K562 (cell line): ENCODE results near the gene TSPAN1. TPM values are rescaled to one million over a fixed set of nuclear protein-coding genes. Genes with fewer than 3 reads are reported as not detected.

Source experiments
- BCOR ChIP-seq: fragments of 450-650 bp; IDR thresholded peaks from 2 replicates; pipeline ENCODE4 v1.6.1; 2016
- CAMTA2 ChIP-seq: fragments of 250-450 bp; sonication (Bioruptor Pico); conservative IDR thresholded peaks from 2 replicates; pipeline ENCODE4 v1.5.1; 2022
- CBX2 ChIP-seq: fragments of 200-600 bp; sonication (generic); IDR thresholded peaks from one replicate; pipeline ENCODE4 v1.6.1; 2012; ENCODE audit warnings: mild to moderate bottlenecking, low read length, inconsistent platforms; ENCODE audit not compliant: insufficient read depth, poor library complexity, severe bottlenecking
- CEBPB ChIP-seq: fragments of 450-650 bp; IDR thresholded peaks from 2 replicates; pipeline ENCODE4 v1.6.1; 2016; ENCODE audit warnings: missing genetic modification characterization, missing compliant biosample characterization
- ELF4 ChIP-seq: fragments of 450-650 bp; formaldehyde crosslinking; IDR thresholded peaks from 2 replicates; pipeline ENCODE4 v1.4.0; 2022; ENCODE audit warnings: missing genetic modification characterization
- FOXM1 ChIP-seq, 2 experiments: fragments of 450-650 bp in 1 of 2; sonication (generic) in 1 of 2; formaldehyde crosslinking in 1 of 2; IDR thresholded peaks; 2 replicates each; pipeline versions ENCODE4 v1.6.1 to v1.9.0; 2017 to 2022; ENCODE audit warnings: low read depth in 2 of 2, mild to moderate bottlenecking in 2 of 2, missing genetic modification reagents in 1 of 2, moderate library complexity in 1 of 2
- HMG20B ChIP-seq: fragments of 250-450 bp; sonication (Bioruptor Pico); IDR thresholded peaks from 2 replicates; pipeline ENCODE4 v1.5.0; 2021; ENCODE audit warnings: mild to moderate bottlenecking
- HNRNPUL1 ChIP-seq: fragments of 200-400 bp; formaldehyde crosslinking; IDR thresholded peaks from 2 replicates; pipeline ENCODE4 v1.6.1; 2017; ENCODE audit warnings: low read length
- KLF10 ChIP-seq: fragments of 250-450 bp; sonication (Bioruptor Pico); IDR thresholded peaks from 2 replicates; pipeline ENCODE4 v1.6.1; 2021; ENCODE audit warnings: matching md5 sums
- MAFG ChIP-seq: fragments of 450-650 bp; conservative IDR thresholded peaks from 2 replicates; pipeline ENCODE4 v1.6.1; 2016; ENCODE audit warnings: missing genetic modification characterization, missing compliant biosample characterization
- MED1 ChIP-seq: sonication (generic); formaldehyde crosslinking; IDR thresholded peaks from 2 replicates; pipeline ENCODE4 v1.8.1; 2023; ENCODE audit warnings: missing genetic modification reagents, borderline replicate concordance
- MITF ChIP-seq: IDR thresholded peaks from 2 replicates; pipeline ENCODE4 v1.6.1; 2014; ENCODE audit warnings: antibody characterized with exemption
- MTF1 ChIP-seq: fragments of 250-450 bp; sonication (Bioruptor Pico); IDR thresholded peaks from 2 replicates; pipeline ENCODE4 v1.9.0; 2021; ENCODE audit warnings: moderate library complexity, mild to moderate bottlenecking, inconsistent platforms, borderline replicate concordance
- PHF21A ChIP-seq: fragments of 450-650 bp; IDR thresholded peaks from 2 replicates; pipeline ENCODE4 v1.6.1; 2017; ENCODE audit warnings: low read depth, borderline replicate concordance
- POLR2H ChIP-seq: IDR thresholded peaks from 2 replicates; pipeline ENCODE4 v1.6.1; 2016; ENCODE audit warnings: missing genetic modification characterization, low read depth, mild to moderate bottlenecking, control low read depth, missing compliant biosample characterization, moderate library complexity
- PTTG1 ChIP-seq: fragments of 450-650 bp; IDR thresholded peaks from 2 replicates; pipeline ENCODE4 v1.6.1; 2016; ENCODE audit warnings: low read depth, mild to moderate bottlenecking, missing genetic modification characterization, missing compliant biosample characterization
- RBBP5 ChIP-seq: fragments of 200-600 bp; sonication (generic); IDR thresholded peaks from 2 replicates; pipeline ENCODE4 v1.6.1; 2012; ENCODE audit warnings: borderline replicate concordance, mild to moderate bottlenecking, low read length, control low read depth, inconsistent platforms; ENCODE audit not compliant: insufficient read depth, poor library complexity, severe bottlenecking
- SIN3B ChIP-seq: fragments of 450-650 bp; IDR thresholded peaks from 2 replicates; pipeline ENCODE4 v1.6.1; 2017; ENCODE audit warnings: low read depth, mild to moderate bottlenecking, moderate library complexity
- SMARCB1 ChIP-seq: IDR thresholded peaks from 2 replicates; pipeline ENCODE4 v1.6.1; 2011; ENCODE audit warnings: improper control_type of control experiment, low read depth; ENCODE audit not compliant: insufficient read length
- TEAD2 ChIP-seq: fragments of 450-650 bp; IDR thresholded peaks from 2 replicates; pipeline ENCODE4 v1.6.1; 2016; ENCODE audit warnings: missing genetic modification characterization, control low read depth, missing compliant biosample characterization
- ZNF140 ChIP-seq: fragments of 250-450 bp; sonication (Bioruptor Pico); IDR thresholded peaks from 2 replicates; pipeline ENCODE4 v1.8.0; 2021; ENCODE audit warnings: moderate library complexity, mild to moderate bottlenecking, inconsistent platforms
- ZNF175 ChIP-seq: fragments of 200-800 bp; sonication (Bioruptor generic); IDR thresholded peaks from 2 replicates; pipeline ENCODE4 v1.6.1; 2016; ENCODE audit warnings: low read depth, mild to moderate bottlenecking, missing genetic modification characterization, missing compliant biosample characterization
- ZNF449 ChIP-seq: fragments of 250-450 bp; sonication (Bioruptor Pico); IDR thresholded peaks from 2 replicates; pipeline ENCODE4 v1.8.0; 2022; ENCODE audit warnings: moderate library complexity, mild to moderate bottlenecking, inconsistent platforms
- ZNF584 ChIP-seq: fragments of 200-800 bp; sonication (Bioruptor generic); IDR thresholded peaks from 2 replicates; pipeline ENCODE4 v1.6.1; 2016; ENCODE audit warnings: low read depth, mild to moderate bottlenecking, missing genetic modification characterization, missing compliant biosample characterization
- ZNF76 ChIP-seq: fragments of 250-450 bp; sonication (Bioruptor Pico); IDR thresholded peaks from 2 replicates; pipeline ENCODE4 v1.4.0; 2020; ENCODE audit warnings: mild to moderate bottlenecking, moderate library complexity, borderline replicate concordance
- ZSCAN29 ChIP-seq: fragments of 450-650 bp; IDR thresholded peaks from 2 replicates; pipeline ENCODE4 v1.6.1; 2017
- polyA plus RNA-seq, 8 experiments: library from polyadenylated mRNA; depleted of rRNA in 4 of 8; stranded (reverse) in 5 of 8; unstranded in 3 of 8; fragments of >200 nt; fragmentation: Nextera tagmentation in 2 of 8; fragmentation: Illumina TruSeq in 1 of 8; extraction: Ambion mirVana in 2 of 8; extraction: Trizol in 1 of 8; gene quantifications; 2 replicates each; pipeline versions ENCODE4 v1.2.1 to v1.2.3, GENCODE V29; 2011 to 2014; ENCODE audit warnings: inconsistent platforms in 1 of 8, missing spikeins in 1 of 8
- total RNA-seq, 7 experiments: library from RNA; depleted of rRNA in 6 of 7; stranded (reverse); fragments of >200 nt in 6 of 7; fragmentation: Illumina TruSeq in 2 of 7; extraction: Trizol in 2 of 7; gene quantifications; 2 replicates each; pipeline versions ENCODE4 v1.2.1 to v1.2.3, GENCODE V29; 2011 to 2021; ENCODE audit warnings: low replicate concordance in 1 of 7

The TSPAN1 gene
- total and polyA plus RNA-seq, 9 of the 15 experiments (the other 6 are each of a cell fraction or from before 2014, with no cell fraction given) = 0.58 TPM; not detected in 8

DNA sequence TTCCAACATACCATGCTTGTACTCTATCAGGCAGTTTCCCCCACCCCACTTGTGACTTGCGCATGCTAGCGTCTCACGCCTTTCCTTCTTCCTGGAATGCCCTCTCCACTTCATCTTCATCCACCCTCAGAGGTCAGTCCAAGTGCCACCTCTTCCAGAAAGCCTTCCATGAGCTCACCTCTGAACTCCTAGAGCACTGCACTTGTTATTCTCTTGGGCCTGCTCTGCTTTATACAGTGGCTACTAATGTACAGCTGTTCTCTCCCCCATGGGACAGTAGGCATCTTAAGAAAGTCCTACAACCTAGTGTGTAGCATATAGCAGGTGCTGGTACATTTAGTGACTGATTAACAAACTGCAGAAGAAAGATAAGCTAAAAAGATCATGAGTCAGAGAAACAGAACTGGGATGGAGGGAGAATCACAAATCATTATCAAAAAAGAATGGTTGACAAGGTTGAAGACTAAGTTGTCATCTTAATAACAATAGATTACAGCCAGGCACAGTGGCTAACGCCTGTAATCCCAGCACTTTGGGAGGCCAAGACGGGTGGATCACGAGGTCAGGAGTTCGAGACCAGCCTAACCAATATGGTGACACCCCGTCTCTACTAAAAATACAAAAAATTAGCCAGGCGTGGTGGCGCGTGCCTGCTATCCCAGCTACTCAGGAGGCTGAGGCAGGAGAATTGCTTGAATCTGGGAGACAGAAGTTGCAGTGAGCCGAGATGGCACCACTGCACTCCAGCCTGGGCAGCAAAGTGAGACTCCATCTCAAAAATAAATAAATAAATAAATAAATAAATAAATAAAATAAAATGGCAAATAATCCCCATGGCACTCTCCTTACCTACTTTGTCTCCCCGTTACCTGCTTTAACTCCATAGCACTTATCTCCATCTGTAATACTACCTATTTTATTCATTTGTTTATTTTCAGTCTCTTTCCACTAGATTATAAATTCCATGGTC lies 16.3 kb upstream of the TSPAN1 start (continued):
- TF ChIP-seq KLF10 (CRISPR knock-in tag) (no peak), CAMTA2 (CRISPR knock-in tag) (no peak), ZNF175 (CRISPR knock-in tag) (peak; percentile 95), PTTG1 (tag) (no peak), CBX2 (no peak), ELF4 (CRISPR knock-in tag) (0 out of 2 replicates have a peak, but pooled peaks have one; percentile 78), HNRNPUL1 (no peak), ZNF76 (no peak), PHF21A (peak; percentile 97), RBBP5 (peak; percentile 71), ZNF584 (CRISPR knock-in tag) (peak; percentile 90), ZNF449 (CRISPR knock-in tag) (no peak; the same call in 1 of the 2 replicates), SIN3B (no peak), MAFG (peak; percentile 95), MED1 (CRISPR knock-in tag) (no peak), ZNF140 (CRISPR knock-in tag) (no peak), TEAD2 (tag) (no peak), SMARCB1 (no peak), FOXM1 (IDR thresholded peaks at IDR 0.05; ENCODE audit: low read depth) (peak; percentile 98), FOXM1 (CRISPR knock-in tag; IDR thresholded peaks at IDR 0.05; ENCODE audit: low read depth) (no peak), MTF1 (CRISPR knock-in tag) (no peak), POLR2H (tag) (peak; percentile 87), BCOR (peak; percentile 96), CEBPB (no peak; the same call in 1 of the 2 replicates), HMG20B (CRISPR knock-in tag) (no peak), MITF (peak; percentile 65; the same call in 1 of the 2 replicates), ZSCAN29 (no peak)
